ENCODE data around the gene HDGFL3.

DNA sequence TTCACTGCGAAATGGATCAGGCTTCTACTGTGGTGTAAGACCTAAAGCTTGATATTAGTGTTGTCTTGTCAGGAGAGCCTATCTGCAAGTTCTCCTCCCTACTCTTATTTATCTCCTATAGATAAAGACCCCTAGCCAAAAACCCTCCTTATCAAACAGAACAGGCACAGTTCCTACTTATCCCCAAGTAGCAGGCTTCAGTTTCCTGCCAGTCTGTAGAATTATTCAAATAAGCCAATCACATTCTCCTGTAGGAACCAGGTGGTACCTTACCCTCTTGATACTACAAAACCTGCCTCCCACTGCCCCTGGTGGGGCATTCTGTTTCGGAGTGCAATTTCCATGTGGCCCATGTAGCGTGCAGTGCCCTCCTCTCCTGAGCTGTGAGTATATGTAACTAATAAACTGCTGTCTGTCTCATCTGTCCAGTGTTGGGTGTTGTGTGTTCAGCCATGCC lies 28.7 kb downstream of the HDGFL3 start:
- TF ChIP-seq CTCF (IDR thresholded peaks at IDR 0.05; ENCODE audit: low read depth, low read length, poor library complexity, severe bottlenecking) = no peak
- no peak for TF ChIP-seq EZH2phosphoT487 (IDR thresholded peaks at IDR 0.05; ENCODE audit: borderline replicate concordance, low read length)

Measured in DOHH2 (cell line).